MCF 10A (cell line): Measurements from ENCODE around the gene CXCR3. TPM values are rescaled to one million over a fixed set of nuclear protein-coding genes. Genes with fewer than 3 reads are reported as not detected.

Source experiments
- BruUV-seq: library from RNA; stranded (reverse); fragments of 400-500 nt; replicated peaks from 2 replicates; lab custom pipeline; 2021; lab: Mats Ljungman, UMichigan
- CTCF ChIA-PET: fragments of 300-600 bp; sonication (Branson Sonifier 250); formaldehyde crosslinking; extraction: SDS; loops from one replicate; lab custom pipeline; 2021; ENCODE audit warnings: antibody characterized with exemption, inconsistent platforms; lab: Yijun Ruan, JAX
- POLR2A ChIA-PET: fragments of 300-600, 350-650 bp; sonication (Branson Sonifier 250); formaldehyde crosslinking; extraction: SDS; loops from one replicate; lab custom pipeline; 2020; ENCODE audit warnings: antibody characterized with exemption, inconsistent platforms; lab: Yijun Ruan, JAX
- DNase-seq: peaks from one replicate; pipeline ENCODE4 v3.0.0-alpha.2; 2018; ENCODE audit not compliant: unreplicated experiment
- H3K27ac Mint-ChIP-seq: one replicate; pipeline ENCODE4 v1.8.0; 2022; ENCODE audit warnings: mild to moderate bottlenecking, low read depth, mixed read lengths; ENCODE audit not compliant: unreplicated experiment
- H3K27me3 Mint-ChIP-seq: one replicate; pipeline ENCODE4 v1.8.0; 2022; ENCODE audit warnings: mixed read lengths; ENCODE audit not compliant: insufficient read depth, unreplicated experiment
- H3K36me3 Mint-ChIP-seq: one replicate; pipeline ENCODE4 v1.8.0; 2022; ENCODE audit warnings: mild to moderate bottlenecking, moderate library complexity, mixed read lengths; ENCODE audit not compliant: insufficient read depth, unreplicated experiment
- H3K4me1 Mint-ChIP-seq: one replicate; pipeline ENCODE4 v1.8.0; 2022; ENCODE audit warnings: mixed read lengths; ENCODE audit not compliant: insufficient read depth, unreplicated experiment
- H3K4me3 Mint-ChIP-seq: one replicate; pipeline ENCODE4 v1.8.0; 2022; ENCODE audit warnings: mild to moderate bottlenecking, moderate library complexity, mixed read lengths; ENCODE audit not compliant: unreplicated experiment
- H3K9me3 Mint-ChIP-seq: one replicate; pipeline ENCODE4 v1.8.0; 2022; ENCODE audit warnings: mixed read lengths; ENCODE audit not compliant: unreplicated experiment
- CTCF ChIP-seq: fragments of 200-600 bp; IDR thresholded peaks from one replicate; pipeline ENCODE4 v1.8.0; 2022; ENCODE audit warnings: antibody characterized with exemption, mild to moderate bottlenecking; ENCODE audit not compliant: unreplicated experiment
- intact Hi-C: fragments of 100-400 bp; cut with micrococcal nuclease; formaldehyde crosslinking; loops from 2 replicates; pipeline ENCODE4 v1.14.1; 2022
- total RNA-seq: library from RNA; stranded (reverse); gene quantifications from 2 replicates; pipeline ENCODE4 v1.2.3, GENCODE V29; 2022

The CXCR3 gene
- total RNA-seq, 1 experiment from 2014 or later: not detected

- BruUV-seq: no TSS peak
- peaks cover 24% of the 10 kb centered on the region for H3K27me3 Mint-ChIP-seq
- H3K27ac Mint-ChIP-seq: no peak overlapping the region
- no peak overlapping the region for H3K4me3 Mint-ChIP-seq
- CTCF ChIA-PET: interaction anchor here (1.2 kb wide), 1 partner anchor 10 kb away, joined by 3 read pairs; no protein-coding TSS in a partner anchor
- POLR2A ChIA-PET: interaction anchor here (1.1 kb wide), 1 partner anchor 13 kb away, joined by 3 read pairs; no protein-coding TSS in a partner anchor
- TF ChIP-seq CTCF: no peak
- H3K9me3 Mint-ChIP-seq: peaks cover 22% of the 10 kb centered on the region
- DNase-seq: no peak
- H3K36me3 Mint-ChIP-seq: peaks cover 84% of the 10 kb centered on the region
- no peaks in the 10 kb centered on the region for H3K4me1 Mint-ChIP-seq
- intact Hi-C loops: no loop called here
These were observed 9.1 kb downstream of the CXCR3 start for GRCh38 chrX:71609095-71609750.

DNA sequence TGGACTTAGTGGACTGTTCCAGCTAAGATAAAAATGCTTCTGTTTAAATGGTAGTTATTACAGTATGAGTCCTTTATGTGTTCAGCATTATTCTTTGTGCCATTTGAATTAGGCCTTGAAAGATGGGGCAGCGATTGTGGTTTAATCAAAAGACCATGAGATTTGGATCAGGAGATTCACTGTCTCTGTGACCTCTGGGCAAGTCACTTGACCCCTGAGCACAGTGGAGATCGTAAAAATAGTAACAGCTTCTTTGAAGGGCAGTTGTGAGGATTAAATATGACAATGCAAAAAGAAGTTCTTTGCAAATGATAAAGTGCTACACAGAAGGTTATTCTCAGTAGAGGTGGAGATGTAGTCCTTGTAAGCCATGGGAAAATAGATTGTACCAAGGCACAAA is 10.8 kb downstream of the CXCR3 start:
- Mint-ChIP-seq H3K27ac (no peak overlapping the region), H3K36me3 (peaks cover 88% of the 10 kb centered on the region), H3K27me3 (peaks cover 24% of the 10 kb centered on the region), H3K4me3 (no peak overlapping the region), H3K4me1 (no peaks in the 10 kb centered on the region), H3K9me3 (peaks cover 22% of the 10 kb centered on the region)
- CTCF ChIA-PET: no interaction called here
- intact Hi-C loops: no loop called here
- TF ChIP-seq CTCF: no peak
- no peak for DNase-seq
- BruUV-seq: no TSS peak
- POLR2A ChIA-PET: no interaction called here

GRCh38 chrX:71606536-71607216 is 11.6 kb downstream of the CXCR3 start:
- H3K4me1 Mint-ChIP-seq: no peaks in the 10 kb centered on the region
- BruUV-seq: no TSS peak

More at GRCh38 chrX:71606536-71607216, 11.6 kb downstream of the CXCR3 start:
- ChIA-PET POLR2A (no interaction called here), CTCF (interaction anchor here (0.5 to 0.7 kb wide), 2 partner anchors 200 to 600 kb away, joined by 4 read pairs; no protein-coding TSS in a partner anchor)
- TF ChIP-seq CTCF: no peak
- intact Hi-C loops: no loop called here
- Mint-ChIP-seq H3K27ac (no peak overlapping the region), H3K9me3 (peaks cover 22% of the 10 kb centered on the region), H3K27me3 (peaks cover 24% of the 10 kb centered on the region), H3K4me3 (no peak overlapping the region), H3K36me3 (peaks cover 91% of the 10 kb centered on the region)
- DNase-seq: no peak
